Measurements from ENCODE around the gene USO1. TPM values are rescaled to one million over a fixed set of nuclear protein-coding genes. Genes with fewer than 3 reads are reported as not detected.
"Not testable (repeated sequence)": the region's sequence is repeated elsewhere in the genome, so short reads cannot be mapped to it uniquely, and the experiment has no call there.

Gene USO1, protein sequence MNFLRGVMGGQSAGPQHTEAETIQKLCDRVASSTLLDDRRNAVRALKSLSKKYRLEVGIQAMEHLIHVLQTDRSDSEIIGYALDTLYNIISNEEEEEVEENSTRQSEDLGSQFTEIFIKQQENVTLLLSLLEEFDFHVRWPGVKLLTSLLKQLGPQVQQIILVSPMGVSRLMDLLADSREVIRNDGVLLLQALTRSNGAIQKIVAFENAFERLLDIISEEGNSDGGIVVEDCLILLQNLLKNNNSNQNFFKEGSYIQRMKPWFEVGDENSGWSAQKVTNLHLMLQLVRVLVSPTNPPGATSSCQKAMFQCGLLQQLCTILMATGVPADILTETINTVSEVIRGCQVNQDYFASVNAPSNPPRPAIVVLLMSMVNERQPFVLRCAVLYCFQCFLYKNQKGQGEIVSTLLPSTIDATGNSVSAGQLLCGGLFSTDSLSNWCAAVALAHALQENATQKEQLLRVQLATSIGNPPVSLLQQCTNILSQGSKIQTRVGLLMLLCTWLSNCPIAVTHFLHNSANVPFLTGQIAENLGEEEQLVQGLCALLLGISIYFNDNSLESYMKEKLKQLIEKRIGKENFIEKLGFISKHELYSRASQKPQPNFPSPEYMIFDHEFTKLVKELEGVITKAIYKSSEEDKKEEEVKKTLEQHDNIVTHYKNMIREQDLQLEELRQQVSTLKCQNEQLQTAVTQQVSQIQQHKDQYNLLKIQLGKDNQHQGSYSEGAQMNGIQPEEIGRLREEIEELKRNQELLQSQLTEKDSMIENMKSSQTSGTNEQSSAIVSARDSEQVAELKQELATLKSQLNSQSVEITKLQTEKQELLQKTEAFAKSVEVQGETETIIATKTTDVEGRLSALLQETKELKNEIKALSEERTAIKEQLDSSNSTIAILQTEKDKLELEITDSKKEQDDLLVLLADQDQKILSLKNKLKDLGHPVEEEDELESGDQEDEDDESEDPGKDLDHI
- total RNA-seq: 64.5 TPM

DNA sequence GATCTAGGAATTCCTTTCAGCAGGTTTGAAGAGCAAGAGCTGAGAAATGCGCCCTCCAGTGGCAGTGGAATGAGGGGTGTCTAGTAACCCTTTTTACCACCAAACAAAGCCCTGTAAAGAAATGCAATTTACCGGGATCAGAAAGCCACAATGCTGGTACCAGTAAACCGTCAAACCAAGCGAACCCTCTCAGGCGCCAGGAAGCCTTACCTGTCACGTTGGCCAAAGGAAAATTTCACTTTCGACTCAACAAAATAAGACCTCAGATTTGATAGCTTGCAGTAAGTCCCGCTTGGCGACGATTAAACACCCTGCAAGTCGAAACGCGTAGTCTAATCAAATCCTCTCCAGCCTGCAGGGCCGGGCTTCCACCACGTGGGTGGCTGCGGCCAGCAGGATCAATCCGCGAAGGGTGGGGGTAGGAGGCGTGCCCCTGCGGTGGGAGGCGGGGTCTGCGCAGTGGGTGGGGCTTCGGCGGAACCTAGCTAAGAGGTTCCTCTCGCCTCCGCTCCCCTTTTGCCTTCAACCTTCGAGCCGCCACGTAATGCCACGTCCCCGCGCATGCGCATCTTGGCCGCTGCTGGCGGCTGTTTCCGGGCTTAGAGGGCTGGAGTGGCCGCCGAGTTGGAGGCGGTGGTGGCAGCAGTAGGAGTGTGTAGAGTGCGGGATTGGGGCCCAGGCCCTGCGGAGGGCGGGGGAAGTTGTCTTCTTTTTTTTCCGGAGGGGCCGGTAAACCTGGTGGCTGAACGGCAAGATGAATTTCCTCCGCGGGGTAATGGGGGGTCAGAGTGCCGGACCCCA lies at the start of gene USO1:
TSS of gene USO1 (plus strand) at position 512 of the 801 bp plus-strand sequence. CDS start at position 755, 243 bp downstream.
- DNase-seq (ENCODE audit: low spot score): peak; percentile 100

DNA sequence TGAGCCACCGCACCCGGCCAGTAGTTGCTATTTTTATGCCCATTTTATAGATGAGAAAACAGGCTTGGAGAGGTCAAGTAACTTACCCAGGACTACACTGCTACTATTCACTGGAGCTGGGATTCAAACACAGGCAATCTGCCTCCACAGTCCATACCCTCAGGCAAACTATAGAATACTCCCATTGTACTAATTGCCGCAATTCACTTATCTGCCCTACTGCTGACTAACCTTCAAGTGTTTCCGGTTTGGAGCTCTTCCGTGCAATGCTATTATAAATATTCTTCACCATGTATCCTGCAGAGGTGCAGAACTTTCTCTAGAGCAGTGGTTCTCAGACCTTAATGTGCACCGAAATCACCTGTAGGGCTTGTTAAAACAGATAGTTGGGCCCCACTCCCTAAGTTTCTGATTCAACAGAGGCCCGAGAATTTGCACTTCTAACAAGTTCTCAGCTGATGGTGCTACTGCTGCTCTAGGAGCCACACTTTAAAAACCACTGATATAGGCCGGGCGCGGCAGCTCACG lies 49.3 kb upstream of the USO1 start:
- DNase-seq (ENCODE audit: low spot score): no peak

DNA sequence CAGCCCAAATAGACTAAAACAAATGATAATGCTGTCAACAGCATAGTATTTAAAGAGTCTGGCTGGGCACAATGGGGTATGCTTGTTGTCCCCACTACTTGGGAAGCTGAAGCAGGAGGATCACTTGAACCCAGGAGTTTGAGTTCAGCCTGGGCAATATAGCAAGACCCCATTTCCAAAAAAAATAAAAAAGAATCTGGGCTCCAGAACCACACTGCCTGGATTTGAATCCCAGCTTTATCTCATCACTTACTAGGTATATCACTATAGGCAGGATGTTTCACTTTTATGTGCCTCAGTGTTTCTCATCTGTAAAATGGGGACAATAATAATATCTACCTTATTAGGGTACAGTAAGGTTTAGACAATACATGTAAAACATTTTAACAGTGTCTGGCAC lies 45.9 kb upstream of the USO1 start:
- no peak for DNase-seq (ENCODE audit: low spot score)

DNA sequence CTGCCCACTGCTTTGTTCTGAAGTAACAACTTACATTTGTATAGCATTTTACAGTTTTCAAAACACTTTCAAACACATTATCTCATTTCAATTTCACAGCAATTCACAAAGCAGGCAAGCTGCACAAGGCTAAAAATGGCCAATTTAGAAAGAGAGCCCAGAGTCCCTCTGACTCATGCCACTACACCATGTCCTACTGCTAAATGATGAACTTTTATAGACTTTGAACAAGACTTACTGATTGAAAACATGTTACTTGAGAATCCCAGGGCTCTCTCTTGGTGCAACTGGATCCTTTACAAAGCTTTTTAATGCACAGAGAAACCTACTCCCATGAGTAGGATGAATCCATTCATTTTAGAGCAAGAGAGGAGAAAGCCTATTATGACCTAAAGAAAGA lies 45.4 kb upstream of the USO1 start:
- no peak for DNase-seq (ENCODE audit: low spot score)

DNA sequence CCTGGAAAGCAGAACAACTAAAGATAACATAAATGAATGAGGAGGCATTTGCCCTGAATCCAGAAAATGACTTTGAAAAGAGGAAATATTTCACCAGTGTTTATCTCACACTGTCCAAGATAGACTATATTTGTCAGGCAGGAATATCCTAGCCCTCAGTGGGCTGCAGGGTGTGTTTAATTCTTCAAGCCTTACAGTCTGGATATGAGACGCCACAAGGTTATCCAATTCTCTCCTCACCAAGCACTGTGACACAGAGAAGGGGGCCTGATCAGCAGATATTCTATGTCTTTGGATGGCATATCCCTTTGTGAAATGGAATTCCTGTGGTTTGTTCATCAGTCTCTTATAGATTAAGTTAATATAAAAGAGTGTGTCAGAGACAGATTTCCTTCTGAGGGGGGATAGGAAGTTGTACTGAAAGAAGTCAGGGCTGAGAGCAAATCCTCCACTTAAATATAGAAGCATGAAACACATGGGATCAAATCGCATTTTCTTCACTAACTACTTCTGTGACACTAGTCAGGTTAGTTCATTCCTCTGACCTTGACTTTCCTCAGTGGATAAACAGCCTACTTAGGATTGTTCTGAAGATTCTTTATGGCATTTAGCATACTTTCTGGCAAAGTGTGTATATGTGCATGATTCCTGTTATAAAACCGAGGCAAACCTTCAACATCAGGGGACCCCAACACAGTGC lies 44.4 kb upstream of the USO1 start:
- DNase-seq (ENCODE audit: low spot score): no peak

DNA sequence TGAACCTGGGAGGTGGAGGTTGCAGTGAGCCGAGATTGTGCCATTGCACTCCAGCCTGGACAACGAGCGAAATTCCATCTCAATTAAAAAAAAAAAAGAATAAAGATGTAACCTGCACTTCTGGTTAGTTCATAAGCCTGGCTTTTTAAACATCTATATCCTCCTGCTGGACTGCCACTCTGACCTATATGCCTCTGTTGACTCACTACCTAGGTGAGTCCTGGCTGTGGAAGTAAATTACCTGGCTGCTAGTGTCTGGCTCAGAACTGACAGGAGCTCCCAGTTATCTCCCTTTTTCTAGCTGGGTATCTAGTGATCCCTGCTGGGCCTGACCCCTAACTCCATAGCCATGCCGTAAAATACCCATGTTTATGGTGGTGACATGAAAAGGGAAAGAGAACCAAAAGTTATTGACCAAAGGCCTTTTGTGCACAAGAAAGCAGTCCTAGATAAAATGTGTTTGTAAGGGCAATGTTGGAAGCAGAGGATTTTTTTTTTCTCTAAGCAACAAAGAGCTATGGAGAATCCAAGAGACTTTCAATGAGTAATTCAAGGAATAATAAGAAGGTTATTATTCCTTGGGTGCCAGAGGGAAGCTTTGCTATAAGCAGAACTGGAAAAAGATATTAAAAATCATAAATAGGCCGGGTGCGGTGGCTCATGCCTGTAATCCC lies 40.8 kb upstream of the USO1 start:
- no peak for DNase-seq (ENCODE audit: low spot score)

DNA sequence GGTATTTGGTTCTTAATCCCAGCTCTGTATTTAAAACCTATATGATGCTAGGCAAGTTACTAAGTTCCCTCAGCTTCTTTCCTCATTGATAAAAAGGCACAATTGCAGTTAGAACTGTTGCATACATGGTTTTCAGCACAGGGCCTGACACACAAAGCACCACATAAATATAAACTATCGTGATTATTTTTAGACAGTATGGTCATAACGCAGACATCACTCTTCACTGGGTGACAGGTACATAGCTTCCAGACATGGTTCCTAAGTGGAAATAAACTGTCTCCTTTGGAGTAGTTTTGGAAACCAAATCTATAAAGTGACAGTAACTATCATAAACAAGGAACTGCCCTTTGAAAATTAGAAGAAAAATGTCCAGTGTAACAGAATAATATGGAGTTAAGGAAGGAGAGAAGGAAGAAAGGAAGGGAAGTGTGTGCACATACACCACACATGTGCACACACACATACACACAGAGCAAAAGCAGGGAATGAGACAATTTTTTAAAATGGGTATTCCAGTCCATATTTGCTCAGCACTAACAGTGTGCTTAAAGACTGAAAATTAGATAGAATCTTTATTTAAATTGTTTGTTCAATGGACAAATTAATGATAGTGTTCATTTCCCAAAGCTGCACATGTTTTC lies 38.7 kb upstream of the USO1 start:
- no peak for DNase-seq (ENCODE audit: low spot score)

DNA sequence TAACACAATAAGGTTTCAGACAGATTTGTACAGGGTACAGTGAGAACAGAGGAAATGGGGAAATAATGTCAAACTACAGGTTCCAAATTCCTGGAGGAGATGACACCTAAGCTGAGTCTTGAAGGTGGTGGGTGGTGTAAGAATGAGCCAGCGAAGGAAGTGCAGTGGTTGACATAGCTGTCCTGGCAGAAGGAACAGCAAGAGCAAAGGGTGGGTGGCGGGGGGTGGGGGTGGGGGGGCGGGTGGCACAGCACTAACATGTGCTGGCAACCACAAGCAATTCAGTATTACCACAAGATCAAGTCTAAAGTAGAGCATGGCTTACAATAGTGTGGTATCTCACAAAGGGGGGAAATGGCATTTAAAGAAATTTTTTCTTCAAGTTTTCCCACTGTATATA lies 38.0 kb upstream of the USO1 start:
- DNase-seq (ENCODE audit: low spot score): no peak

DNA sequence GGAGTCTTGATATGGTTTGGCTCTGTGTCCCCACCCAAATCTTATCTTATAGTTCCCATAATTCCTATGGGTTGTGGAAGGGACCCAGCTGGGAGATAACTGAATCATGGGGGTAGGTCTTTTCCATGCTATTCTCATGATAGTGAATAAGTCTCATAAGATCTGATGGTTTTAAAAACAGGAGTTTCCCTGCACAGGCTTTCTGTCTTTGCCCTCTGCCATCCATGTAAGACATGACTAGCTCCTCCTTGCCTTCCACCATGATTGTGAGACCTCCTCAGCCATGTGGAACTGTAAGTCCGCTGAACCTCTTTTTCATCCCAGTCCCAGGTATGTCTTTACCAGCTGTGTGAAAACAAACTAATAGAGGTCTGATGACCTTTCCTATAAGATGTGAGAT lies 37.3 kb upstream of the USO1 start:
- DNase-seq (ENCODE audit: low spot score): not testable (repeated sequence)

DNA sequence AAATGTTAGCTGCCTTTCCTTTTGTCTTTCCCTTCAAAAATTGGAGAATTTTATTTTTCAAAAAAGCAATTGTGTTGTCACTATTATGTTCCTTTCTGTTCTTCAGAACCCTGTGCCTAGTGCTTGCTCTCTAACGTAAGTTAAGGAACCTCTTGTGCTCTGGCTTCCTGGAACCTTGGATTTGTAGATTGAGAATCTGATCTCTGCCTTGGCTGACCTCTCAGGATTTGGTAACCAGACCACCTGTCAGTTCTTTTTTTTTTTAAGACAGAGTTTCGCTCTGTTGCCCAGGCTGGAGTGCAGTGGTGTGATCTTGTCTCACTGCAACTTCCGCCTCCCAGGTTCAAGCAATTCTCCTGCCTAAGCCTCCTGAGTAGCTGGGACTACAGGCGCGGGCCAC lies 32.3 kb upstream of the USO1 start:
- not testable (repeated sequence) for DNase-seq (ENCODE audit: low spot score)

DNA sequence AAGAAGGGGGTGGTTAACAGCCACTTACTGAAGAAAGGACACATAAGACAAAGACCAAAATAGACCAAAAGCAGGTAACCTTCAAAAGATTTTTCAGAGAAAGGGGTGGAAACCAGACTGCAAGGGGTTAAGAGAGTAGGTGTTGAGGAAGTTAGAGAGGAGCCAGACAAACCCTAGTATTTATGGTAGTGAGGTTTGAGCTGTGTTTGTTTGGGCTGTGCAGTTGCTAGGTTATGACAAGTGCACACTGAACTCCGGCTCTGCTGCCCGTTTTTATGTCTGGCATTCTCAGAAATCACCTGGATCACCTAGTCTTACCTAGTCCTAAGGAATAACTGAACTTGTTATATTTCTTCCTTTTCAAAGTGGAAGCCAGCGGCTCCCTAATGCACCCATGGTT lies 28.3 kb upstream of the USO1 start:
- no peak for DNase-seq (ENCODE audit: low spot score)

DNA sequence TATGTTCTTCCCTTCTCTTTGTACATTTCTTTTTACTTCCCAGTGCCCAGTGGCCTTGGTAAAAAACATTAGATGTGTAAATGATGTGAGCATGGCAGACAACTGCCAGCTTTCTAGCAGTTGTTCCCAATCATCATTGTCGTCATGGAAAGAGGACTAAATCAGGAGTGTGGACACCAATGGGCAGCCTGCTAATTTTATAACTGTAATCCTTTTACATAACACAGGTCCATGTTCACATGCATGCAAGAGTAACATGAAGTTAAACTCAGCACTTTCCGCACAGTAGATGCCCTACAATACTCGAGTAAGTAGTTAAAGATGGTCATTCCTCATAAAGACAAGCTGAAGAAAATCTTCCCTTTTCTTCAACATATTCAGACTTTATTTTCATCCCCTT lies 27.8 kb upstream of the USO1 start:
- no peak for DNase-seq (ENCODE audit: low spot score)

DNA sequence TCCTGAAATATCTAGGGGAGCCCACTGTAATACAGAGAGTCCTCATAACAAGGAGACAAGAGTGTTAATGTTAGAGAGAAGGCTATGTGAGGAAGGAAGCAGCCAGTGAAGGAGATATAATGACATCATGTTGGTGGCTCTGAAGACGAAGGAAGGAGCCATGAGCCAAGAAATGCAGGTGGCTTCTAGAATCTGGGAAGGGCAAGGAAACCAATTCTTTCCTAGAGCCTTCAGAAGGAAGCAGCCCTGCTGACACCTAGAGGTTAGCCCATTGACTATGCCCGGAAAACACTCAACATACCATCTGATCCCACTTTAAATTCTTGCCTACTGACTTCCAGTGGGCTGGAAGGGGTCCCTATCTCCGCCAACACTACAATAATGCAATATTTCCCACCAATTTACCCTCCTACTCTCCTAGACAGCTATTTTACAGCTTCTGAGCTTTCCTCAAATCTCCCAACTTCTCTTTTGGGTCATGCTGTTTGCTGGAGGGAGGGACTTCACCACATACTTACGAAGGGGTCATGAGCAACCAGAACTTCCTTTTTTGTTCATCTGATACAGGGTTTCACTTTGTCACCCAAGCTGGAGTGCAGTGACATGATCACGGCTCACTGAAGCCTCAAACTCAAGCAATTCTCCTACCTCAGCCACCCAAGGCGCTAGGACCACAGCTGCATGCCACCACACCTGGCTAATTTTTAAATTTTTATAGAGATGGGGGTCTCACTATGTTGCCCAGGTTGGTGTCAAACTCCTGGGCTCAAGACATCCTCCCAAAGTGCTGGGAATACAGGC lies 26.0 kb upstream of the USO1 start:
- DNase-seq (ENCODE audit: low spot score): no peak

DNA sequence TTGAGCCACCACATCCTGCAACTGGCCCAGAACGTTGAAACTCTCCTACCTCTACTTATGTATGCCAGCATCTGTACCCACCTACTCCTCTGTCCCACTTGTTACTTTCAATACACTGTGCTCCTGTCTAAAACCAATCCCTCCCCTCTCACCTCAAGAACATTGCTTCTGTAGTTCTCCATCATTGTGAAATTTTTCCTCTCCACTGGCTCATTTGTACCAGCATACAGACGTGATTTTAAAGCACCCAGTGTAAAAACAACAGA lies 25.5 kb upstream of the USO1 start:
- no peak for DNase-seq (ENCODE audit: low spot score)

DNA sequence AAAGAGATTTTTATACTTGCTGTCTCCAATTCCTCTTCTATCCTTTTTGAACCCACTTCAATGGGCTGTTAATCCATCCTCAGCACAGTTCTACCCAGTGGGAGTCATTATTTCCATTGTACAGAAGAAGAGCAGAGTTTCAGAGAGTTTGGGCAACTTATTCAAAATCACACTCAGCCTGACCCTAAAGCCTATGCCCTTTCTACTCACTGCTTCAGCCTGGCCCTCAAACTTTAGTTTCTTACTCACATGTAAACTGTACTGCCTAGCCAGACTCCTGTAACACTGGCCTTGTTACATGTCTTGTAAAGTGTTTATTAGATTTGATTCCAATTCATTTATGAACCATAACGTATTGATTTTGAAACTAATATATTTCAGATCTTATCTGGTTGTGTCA lies 25.1 kb upstream of the USO1 start:
- no peak for DNase-seq (ENCODE audit: low spot score)

DNA sequence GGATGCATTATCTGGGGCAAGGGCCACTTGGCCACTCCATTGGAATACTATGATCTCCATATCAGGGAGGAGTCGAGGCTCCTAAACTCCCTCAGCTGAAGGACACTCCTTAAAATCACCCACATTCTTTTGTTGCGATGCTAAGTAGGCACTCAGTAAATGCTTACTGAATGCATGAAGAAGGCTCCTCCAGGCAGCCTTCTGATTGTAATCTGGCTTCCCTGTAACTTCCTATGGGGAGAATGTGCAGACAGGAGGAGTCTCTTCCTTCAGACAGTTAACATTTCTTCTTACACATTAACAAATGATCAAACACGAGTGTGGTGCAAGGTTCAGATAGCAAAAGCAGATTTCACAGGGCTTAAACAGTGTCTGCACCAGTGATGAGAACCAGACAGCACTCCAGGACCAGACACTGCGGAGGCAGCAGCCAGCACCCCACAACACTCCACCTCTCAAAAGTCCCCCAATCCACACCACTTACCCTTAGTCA lies 21.4 kb upstream of the USO1 start:
- no peak for DNase-seq (ENCODE audit: low spot score)

DNA sequence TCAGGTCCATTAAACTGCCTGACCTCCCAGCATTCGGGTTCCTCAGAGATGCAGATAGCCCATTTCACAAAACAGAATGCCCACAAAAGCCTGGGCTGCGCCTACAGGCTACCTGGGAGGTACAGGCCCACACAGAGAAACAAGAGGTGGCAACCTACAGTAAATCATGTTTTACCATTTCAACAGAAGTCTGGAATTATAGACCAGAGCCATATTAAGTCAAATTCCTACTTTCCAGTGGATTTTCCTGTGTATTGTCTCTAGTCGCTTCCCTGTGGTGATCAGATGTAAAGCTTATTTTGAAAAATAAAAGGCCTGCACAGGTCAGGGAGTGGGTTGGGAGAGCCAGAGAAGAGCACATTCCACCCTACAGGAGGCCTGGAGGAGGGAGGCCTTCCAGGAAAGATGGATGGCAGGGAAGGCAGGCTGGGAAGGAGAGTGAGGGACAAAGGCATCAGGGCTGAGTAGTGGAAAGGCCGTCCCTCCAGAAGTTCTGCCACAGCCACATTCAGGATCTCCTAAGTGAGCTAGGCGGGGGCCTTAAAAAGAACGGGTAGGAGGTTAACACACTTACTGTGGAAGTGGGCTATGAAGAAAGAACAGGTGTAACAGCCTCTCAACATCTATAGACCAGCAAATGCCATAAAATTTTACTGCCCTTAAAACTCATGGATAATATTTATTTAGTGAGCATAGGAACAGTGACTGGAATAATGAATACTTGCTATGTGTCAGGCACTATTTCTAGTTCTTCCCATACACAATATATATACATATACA lies 19.0 kb upstream of the USO1 start:
- DNase-seq (ENCODE audit: low spot score): no peak

DNA sequence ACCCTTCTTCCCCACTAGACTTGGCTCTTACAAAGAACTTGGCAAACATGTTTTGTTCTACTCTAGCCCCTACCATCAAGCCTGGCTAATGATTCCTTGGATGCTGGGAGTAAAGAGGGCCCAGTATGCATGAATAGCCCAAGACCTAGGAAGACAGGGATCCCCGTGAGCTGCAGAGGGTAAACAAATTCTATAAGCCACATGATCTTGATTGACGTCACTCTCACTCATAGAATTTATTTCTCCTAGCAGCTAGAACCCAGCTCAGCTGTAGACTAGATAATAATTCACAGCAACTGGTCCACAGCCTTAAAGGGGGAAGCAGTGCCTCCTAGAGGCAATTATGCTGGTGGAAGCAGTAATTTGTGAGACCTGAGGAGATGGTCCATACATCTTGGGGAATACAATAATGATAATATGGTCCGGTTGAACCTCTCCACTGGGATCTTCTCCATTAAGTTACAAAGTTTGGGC lies 16.1 kb upstream of the USO1 start:
- no peak for DNase-seq (ENCODE audit: low spot score)

Measured in ureter (tissue), 1 donor.